Smooth muscle cell (in vitro differentiated cells): Measurements from ENCODE around the gene CLDN2. TPM values are rescaled to one million over a fixed set of nuclear protein-coding genes. Genes with fewer than 3 reads are reported as not detected.

Experiments
- DNase-seq: peaks from one replicate; lab custom pipeline; 2025; ENCODE audit not compliant: unreplicated experiment; lab: John Stamatoyannopoulos, UW
- H2AFZ ChIP-seq: fragments of 200-600 bp; sonication (generic); 2 replicates; pipeline ENCODE4 v1.6.0; 2016; ENCODE audit warnings: antibody characterized with exemption, low read depth, mild to moderate bottlenecking
- H3F3A ChIP-seq: fragments of 200-600 bp; sonication (generic); 2 replicates; pipeline ENCODE4 v1.6.0; 2017; ENCODE audit warnings: antibody characterized with exemption, low read depth
- H3K27ac ChIP-seq: fragments of 200-600 bp; sonication (generic); 2 replicates; pipeline ENCODE4 v1.5.1; 2016; ENCODE audit warnings: low read depth, mild to moderate bottlenecking
- H3K27me3 ChIP-seq: fragments of 200-600 bp; sonication (generic); 2 replicates; pipeline ENCODE4 v1.6.1; 2016; ENCODE audit warnings: low read depth, mild to moderate bottlenecking
- H3K36me3 ChIP-seq: fragments of 200-600 bp; sonication (generic); 2 replicates; pipeline ENCODE4 v1.5.1; 2016; ENCODE audit warnings: low read depth
- H3K4me1 ChIP-seq: fragments of 200-600 bp; sonication (generic); 2 replicates; pipeline ENCODE4 v1.5.1; 2016; ENCODE audit warnings: low read depth
- H3K4me2 ChIP-seq: fragments of 200-600 bp; sonication (generic); 2 replicates; pipeline ENCODE4 v1.6.0; 2016; ENCODE audit warnings: mild to moderate bottlenecking
- H3K4me3 ChIP-seq: fragments of 200-600 bp; sonication (generic); 2 replicates; pipeline ENCODE4 v1.5.1; 2016; ENCODE audit warnings: mild to moderate bottlenecking
- H3K79me2 ChIP-seq: fragments of 200-600 bp; sonication (generic); 2 replicates; pipeline ENCODE4 v1.6.0; 2016; ENCODE audit warnings: low read depth, mild to moderate bottlenecking
- H3K9ac ChIP-seq: fragments of 200-600 bp; sonication (generic); 2 replicates; pipeline ENCODE4 v1.6.0; 2016; ENCODE audit warnings: low read depth
- H3K9me3 ChIP-seq: fragments of 200-600 bp; sonication (generic); replicated peaks from 2 replicates; pipeline ENCODE4 v1.5.1; 2016; ENCODE audit warnings: low read depth
- H4K20me1 ChIP-seq: fragments of 200-600 bp; sonication (generic); 2 replicates; pipeline ENCODE4 v1.6.0; 2016; ENCODE audit warnings: low read depth
- CTCF ChIP-seq: fragments of 200-600 bp; sonication (generic); IDR thresholded peaks from 2 replicates; pipeline ENCODE4 v1.5.1; 2017; ENCODE audit warnings: borderline replicate concordance, mild to moderate bottlenecking, antibody characterized with exemption; ENCODE audit not compliant: insufficient read depth, poor library complexity, severe bottlenecking
- WGBS: methylation state at CpG from one replicate; pipeline ENCODE4 v1.1.7; 2016; ENCODE audit warnings: low lambda C conversion rate; 5-methylcytosine and 5-hydroxymethylcytosine counted together
- polyA plus RNA-seq: library from polyadenylated mRNA; unstranded; fragments of >200 nt; fragmentation: Nextera tagmentation; extraction: Ambion mirVana; gene quantifications from 2 replicates; pipeline ENCODE4 v1.2.1, GENCODE V29; 2016
- total RNA-seq: library from RNA; depleted of rRNA; stranded (reverse); fragments of >200 nt; gene quantifications from 2 replicates; pipeline ENCODE4 v1.2.3, GENCODE V29; 2014

CLDN2 gene
- total and polyA plus RNA-seq, 2 experiments from 2014 or later: 0.04 to 0.07 TPM

- H3K4me3 ChIP-seq: no peak overlapping the region
- TF ChIP-seq CTCF: no peak
- H4K20me1 ChIP-seq: no peaks in the 10 kb centered on the region
- no peaks in the 10 kb centered on the region for H3K79me2 ChIP-seq
- H3K36me3 ChIP-seq: no peaks in the 10 kb centered on the region
- DNase-seq: no peak
- no peak overlapping the region for H3K4me2 ChIP-seq
- no peak overlapping the region for H2AFZ ChIP-seq
- H3K27ac ChIP-seq: no peak overlapping the region
- H3K4me1 ChIP-seq: no peaks in the 10 kb centered on the region
- no peak overlapping the region for H3K9ac ChIP-seq
- no peaks in the 10 kb centered on the region for H3F3A ChIP-seq
- no peaks in the 10 kb centered on the region for H3K27me3 ChIP-seq
- WGBS: 60% methylated on average over 1 of the region's 1 CpG
- no peaks in the 10 kb centered on the region for H3K9me3 ChIP-seq
Observed at GRCh38 chrX:106949366-106949765, 29.2 kb downstream of the CLDN2 start.

- Histone ChIP-seq H3K4me2 (no peak overlapping the region), H4K20me1 (no peaks in the 10 kb centered on the region), H3K9me3 (no peaks in the 10 kb centered on the region), H3K36me3 (no peaks in the 10 kb centered on the region), H3K4me1 (no peaks in the 10 kb centered on the region), H3F3A (no peaks in the 10 kb centered on the region), H3K9ac (no peak overlapping the region), H3K4me3 (no peak overlapping the region), H2AFZ (no peak overlapping the region), H3K79me2 (no peaks in the 10 kb centered on the region), H3K27me3 (no peaks in the 10 kb centered on the region), H3K27ac (no peak overlapping the region)
- DNase-seq: no peak
- WGBS: 69% methylated on average over 2 of the region's 2 CpGs
- TF ChIP-seq CTCF: no peak
Observed at GRCh38 chrX:106950381-106950780, 30.2 kb downstream of the CLDN2 start.

- Histone ChIP-seq H3K4me3 (no peak overlapping the region), H3K4me1 (no peaks in the 10 kb centered on the region), H3F3A (no peaks in the 10 kb centered on the region), H3K27me3 (no peaks in the 10 kb centered on the region), H3K36me3 (no peaks in the 10 kb centered on the region), H3K9ac (no peak overlapping the region), H3K9me3 (no peaks in the 10 kb centered on the region), H3K27ac (no peak overlapping the region), H3K4me2 (no peak overlapping the region), H2AFZ (no peak overlapping the region), H4K20me1 (no peaks in the 10 kb centered on the region), H3K79me2 (no peaks in the 10 kb centered on the region)
- WGBS: 88% methylated on average over 6 of the region's 6 CpGs
- TF ChIP-seq CTCF: no peak
- DNase-seq: no peak
Observed at GRCh38 chrX:106951230-106951629, 31.0 kb downstream of the CLDN2 start.

GRCh38 chrX:106952089-106952488, 31.9 kb downstream of the CLDN2 start:
- TF ChIP-seq CTCF: no peak
- Histone ChIP-seq H3K36me3 (no peaks in the 10 kb centered on the region), H3K9me3 (no peaks in the 10 kb centered on the region), H2AFZ (no peak overlapping the region), H3K4me1 (no peaks in the 10 kb centered on the region), H3F3A (no peaks in the 10 kb centered on the region), H3K4me2 (no peak overlapping the region), H4K20me1 (no peaks in the 10 kb centered on the region), H3K4me3 (no peak overlapping the region), H3K79me2 (no peaks in the 10 kb centered on the region), H3K27ac (no peak overlapping the region), H3K27me3 (no peaks in the 10 kb centered on the region), H3K9ac (no peak overlapping the region)
- WGBS: 75% methylated on average over 3 of the region's 3 CpGs
- DNase-seq: no peak
